ENCODE results near the gene IDI2. TPM values are rescaled to one million over a fixed set of nuclear protein-coding genes. Genes with fewer than 3 reads are reported as not detected.

IDI2 gene
- total RNA-seq, 1 donor from 2014 or later = not detected

DNA sequence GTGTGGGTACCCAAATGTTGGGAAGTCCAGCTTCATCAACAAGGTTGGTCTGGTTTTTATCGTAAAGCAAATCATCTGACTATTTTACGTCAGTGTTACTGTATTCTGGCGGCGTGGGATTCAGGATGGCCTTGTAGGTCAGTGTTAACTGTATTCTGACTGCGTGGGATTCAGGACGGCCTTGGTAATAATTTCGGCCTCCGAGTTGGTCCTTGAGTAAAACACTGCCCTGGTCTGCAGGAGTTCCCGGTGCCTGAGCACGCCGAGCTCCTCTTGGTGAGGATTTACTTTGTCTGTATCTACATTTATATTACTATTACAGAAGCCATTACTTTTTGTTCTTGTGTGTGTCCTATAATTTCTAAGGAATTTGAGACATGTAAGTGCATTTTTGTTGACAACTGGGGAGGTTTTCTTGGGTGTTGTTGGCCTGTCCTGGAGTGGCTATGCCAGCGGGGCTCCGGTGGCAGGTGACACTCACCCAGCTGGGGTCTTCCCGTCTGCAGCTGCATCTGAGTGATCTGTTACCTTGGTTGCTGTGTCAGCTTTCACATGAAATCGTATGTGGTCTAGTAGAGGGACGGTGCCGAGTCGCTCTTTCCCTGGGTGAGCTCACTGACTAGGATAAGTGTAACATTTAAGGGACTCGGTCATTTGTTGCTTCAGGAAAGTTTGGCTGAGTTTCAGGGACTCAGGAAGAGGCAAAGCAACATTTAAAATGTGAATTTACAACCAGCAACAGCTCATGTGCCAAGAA is 28.2 kb downstream of the IDI2 start:
- DNase-seq (ENCODE audit: low read depth) = no peak
- no peak overlapping the region for H3K4me3 ChIP-seq (ENCODE audit: low read depth, low read length)
- TF ChIP-seq, protein P1, sequence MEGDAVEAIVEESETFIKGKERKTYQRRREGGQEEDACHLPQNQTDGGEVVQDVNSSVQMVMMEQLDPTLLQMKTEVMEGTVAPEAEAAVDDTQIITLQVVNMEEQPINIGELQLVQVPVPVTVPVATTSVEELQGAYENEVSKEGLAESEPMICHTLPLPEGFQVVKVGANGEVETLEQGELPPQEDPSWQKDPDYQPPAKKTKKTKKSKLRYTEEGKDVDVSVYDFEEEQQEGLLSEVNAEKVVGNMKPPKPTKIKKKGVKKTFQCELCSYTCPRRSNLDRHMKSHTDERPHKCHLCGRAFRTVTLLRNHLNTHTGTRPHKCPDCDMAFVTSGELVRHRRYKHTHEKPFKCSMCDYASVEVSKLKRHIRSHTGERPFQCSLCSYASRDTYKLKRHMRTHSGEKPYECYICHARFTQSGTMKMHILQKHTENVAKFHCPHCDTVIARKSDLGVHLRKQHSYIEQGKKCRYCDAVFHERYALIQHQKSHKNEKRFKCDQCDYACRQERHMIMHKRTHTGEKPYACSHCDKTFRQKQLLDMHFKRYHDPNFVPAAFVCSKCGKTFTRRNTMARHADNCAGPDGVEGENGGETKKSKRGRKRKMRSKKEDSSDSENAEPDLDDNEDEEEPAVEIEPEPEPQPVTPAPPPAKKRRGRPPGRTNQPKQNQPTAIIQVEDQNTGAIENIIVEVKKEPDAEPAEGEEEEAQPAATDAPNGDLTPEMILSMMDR (conservative IDR thresholded peaks at IDR 0.05; ENCODE audit: low read depth, low read length) = no peak

DNA sequence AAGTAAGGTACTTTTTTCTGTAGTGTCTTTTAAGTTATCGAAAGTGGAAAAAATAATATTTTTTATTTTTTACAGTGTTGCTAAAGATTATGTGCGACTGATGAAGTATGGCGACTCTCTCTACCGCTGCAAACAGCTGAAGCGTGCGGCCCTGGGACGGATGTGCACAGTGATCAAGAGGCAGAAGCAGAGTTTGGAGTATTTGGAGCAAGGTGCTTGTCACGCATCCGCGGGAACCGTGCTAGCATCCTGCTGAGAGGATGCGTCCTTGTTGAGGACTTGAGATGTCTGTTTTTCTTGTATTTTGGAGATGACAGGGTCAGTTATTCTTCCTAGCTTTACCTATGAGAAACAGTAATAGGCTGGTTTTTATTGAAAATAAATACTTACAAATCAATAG is 29.6 kb downstream of the IDI2 start:
- no peak for DNase-seq (ENCODE audit: low read depth)
- H3K4me3 ChIP-seq (ENCODE audit: low read depth, low read length) = no peak overlapping the region
- TF ChIP-seq, protein P1 (conservative IDR thresholded peaks at IDR 0.05; ENCODE audit: low read depth, low read length) = no peak

DNA sequence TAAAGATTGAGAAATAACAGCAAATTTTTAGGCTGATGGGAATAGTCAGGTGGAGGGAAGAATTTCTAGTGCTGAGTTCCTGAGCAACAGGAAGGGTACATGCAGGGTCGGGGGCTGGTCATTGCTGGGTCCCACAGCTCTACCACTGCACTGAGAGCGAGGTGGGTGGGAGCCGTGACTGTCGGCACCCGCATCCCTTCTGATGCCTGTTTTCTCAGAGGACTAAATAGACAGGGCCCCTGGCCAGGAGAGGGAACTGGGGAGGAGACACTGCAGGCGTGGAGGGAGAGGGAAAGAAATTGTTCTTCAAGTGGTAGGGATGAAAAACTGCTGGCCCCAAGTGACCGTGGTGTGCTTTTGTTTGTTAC is 30.1 kb downstream of the IDI2 start:
- no peak for DNase-seq (ENCODE audit: low read depth)
- TF ChIP-seq, protein P1 (conservative IDR thresholded peaks at IDR 0.05; ENCODE audit: low read depth, low read length) = no peak
- H3K4me3 ChIP-seq (ENCODE audit: low read depth, low read length) = no peak overlapping the region

DNA sequence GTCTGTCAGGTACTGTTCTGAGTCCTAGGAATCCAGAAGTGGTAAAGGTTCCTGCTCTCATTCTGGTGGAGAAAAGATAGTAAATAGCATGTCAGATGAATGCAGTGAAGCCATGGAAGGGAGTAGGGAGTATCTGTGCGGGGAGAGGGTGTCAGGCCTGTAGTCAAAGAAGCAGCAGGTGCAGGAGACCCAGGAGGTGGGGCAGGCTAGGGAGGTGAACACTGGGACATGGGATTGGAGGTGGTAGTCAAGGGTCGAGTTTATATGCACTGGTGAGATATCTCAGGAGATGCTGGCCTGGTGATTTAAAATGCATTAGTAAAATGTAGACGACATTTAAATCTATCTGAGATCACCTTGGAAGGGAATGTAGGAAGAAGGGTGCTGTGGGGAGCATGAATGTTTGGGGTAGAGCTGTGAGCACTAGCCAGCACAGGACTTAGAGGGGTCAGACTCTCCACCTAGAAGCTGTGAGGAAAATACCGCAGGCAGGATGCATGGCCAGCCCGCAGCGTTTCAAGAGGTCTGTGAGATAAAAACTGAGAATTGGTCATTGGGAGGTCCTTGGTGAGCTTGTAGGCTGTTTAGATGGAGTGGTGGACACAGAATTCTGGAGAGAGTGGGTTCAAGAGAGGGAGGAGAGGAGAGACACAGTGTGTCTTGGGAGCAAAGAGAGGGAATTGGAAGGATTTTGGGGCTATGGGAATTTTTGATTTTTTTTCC is 30.7 kb downstream of the IDI2 start:
- no peak overlapping the region for H3K4me3 ChIP-seq (ENCODE audit: low read depth, low read length)
- TF ChIP-seq, protein P1 (conservative IDR thresholded peaks at IDR 0.05; ENCODE audit: low read depth, low read length) = no peak
- no peak for DNase-seq (ENCODE audit: low read depth)

DNA sequence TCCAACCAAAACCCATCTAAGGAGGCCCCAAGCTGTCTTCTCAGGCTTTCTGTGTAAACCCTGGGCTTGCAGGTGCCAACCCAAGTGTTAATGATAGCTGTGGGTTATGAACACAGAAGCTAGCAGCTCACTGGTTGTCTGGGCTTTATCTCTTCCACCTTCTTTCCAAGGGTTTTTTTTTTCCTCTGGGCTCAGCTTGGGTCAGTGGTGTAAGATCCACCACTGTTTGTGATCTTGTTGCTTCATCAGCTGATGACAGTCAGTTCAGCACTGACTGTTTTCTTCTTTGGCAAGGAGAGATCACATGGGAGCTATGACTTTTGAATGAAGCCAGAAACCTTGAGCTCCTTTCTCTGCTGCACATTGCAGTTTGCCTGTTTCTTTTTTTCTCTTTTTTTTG is 32.8 kb downstream of the IDI2 start:
- no peak for DNase-seq (ENCODE audit: low read depth)
- TF ChIP-seq, protein P1 (conservative IDR thresholded peaks at IDR 0.05; ENCODE audit: low read depth, low read length) = no peak
- H3K4me3 ChIP-seq (ENCODE audit: low read depth, low read length) = no peak overlapping the region

DNA sequence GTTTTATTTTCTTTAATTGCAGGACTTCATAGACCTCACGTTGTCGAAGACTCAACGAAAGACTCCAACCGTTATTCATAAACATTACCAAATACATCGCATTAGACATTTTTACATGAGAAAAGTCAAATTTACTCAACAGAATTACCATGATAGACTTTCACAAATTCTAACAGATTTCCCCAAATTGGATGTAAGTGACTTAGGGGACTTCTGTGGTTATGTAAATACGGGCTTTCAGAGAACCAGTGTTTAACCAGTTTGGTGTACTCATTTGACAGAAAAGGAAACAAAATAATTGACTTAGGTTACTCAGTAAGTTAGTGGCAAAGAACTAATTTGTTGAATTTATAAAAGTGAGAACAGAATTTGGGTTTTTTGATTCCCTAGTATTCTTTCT is 33.2 kb downstream of the IDI2 start:
- TF ChIP-seq, protein P1 (conservative IDR thresholded peaks at IDR 0.05; ENCODE audit: low read depth, low read length) = no peak
- no peak for DNase-seq (ENCODE audit: low read depth)
- no peak overlapping the region for H3K4me3 ChIP-seq (ENCODE audit: low read depth, low read length)

All from epithelial cell of proximal tubule (primary cell).